ENCODE data around the gene HADHA.

DNA sequence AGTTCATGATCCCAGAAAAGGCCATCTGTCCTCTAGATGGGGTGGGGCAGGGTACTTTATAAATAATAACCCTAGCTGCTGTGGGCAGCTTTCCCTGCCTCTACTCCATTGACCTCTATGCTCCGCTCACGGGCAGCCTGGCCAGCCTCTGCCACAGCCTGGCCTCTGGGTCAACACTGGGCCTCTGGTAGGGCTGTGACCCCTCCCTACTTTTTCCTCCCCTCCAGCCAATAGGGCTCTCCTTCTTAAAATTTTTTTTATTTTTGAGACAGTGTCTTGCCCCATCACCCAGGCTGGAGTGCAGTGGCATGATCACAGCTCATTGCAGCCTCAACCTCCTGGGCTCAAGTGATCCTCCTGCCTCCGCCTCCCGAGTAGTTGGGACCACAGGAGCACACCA lies 75.6 kb downstream of the HADHA start:
- TF ChIP-seq, protein P1, sequence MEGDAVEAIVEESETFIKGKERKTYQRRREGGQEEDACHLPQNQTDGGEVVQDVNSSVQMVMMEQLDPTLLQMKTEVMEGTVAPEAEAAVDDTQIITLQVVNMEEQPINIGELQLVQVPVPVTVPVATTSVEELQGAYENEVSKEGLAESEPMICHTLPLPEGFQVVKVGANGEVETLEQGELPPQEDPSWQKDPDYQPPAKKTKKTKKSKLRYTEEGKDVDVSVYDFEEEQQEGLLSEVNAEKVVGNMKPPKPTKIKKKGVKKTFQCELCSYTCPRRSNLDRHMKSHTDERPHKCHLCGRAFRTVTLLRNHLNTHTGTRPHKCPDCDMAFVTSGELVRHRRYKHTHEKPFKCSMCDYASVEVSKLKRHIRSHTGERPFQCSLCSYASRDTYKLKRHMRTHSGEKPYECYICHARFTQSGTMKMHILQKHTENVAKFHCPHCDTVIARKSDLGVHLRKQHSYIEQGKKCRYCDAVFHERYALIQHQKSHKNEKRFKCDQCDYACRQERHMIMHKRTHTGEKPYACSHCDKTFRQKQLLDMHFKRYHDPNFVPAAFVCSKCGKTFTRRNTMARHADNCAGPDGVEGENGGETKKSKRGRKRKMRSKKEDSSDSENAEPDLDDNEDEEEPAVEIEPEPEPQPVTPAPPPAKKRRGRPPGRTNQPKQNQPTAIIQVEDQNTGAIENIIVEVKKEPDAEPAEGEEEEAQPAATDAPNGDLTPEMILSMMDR (IDR thresholded peaks at IDR 0.05) = no peak
- no peak for TF ChIP-seq POLR2A (IDR thresholded peaks at IDR 0.05)

Data from heart left ventricle (tissue), 13 donors.